ENCODE data around the gene GPC1.

- TF ChIP-seq CTCF (IDR thresholded peaks at IDR 0.05) (no peak), POLR2AphosphoS5 (IDR thresholded peaks at IDR 0.05) (no peak), POLR2A (IDR thresholded peaks at IDR 0.05) (no peak)
Measured at GRCh38 chr2:240469740-240470139, 34.3 kb downstream of the GPC1 start.
